ENCODE data around the gene KCND2. TPM values are rescaled to one million over a fixed set of nuclear protein-coding genes. Genes with fewer than 3 reads are reported as not detected.

Gene KCND2
- total RNA-seq, 4 donors from 2014 or later = 0.89 to 2.1 (median 1.4) TPM

- no peak overlapping the region for H3K4me3 ChIP-seq (replicated peaks in 1 of 3)
- TF ChIP-seq CTCF (IDR thresholded peaks at IDR 0.05) (no peak), POLR2A (IDR thresholded peaks at IDR 0.05) (no peak)
- H3K27ac ChIP-seq = no peak overlapping the region
- intact Hi-C loops (cut with DNase I) = no loop called here
- no peaks in the 10 kb centered on the region for H3K27me3 ChIP-seq
- no peaks in the 10 kb centered on the region for H3K4me1 ChIP-seq
- no peak for DNase-seq
- no peaks in the 10 kb centered on the region for H3K9me3 ChIP-seq
- no peaks in the 10 kb centered on the region for H3K36me3 ChIP-seq
These were observed 232.8 kb downstream of the KCND2 start for GRCh38 chr7:120505770-120506169.

- 78 to 86% methylated on average over 3 of the region's 3 CpGs for WGBS, 2 donors
- Histone ChIP-seq H3K9me3 (no peaks in the 10 kb centered on the region), H3K27me3 (no peaks in the 10 kb centered on the region), H3K4me1 (no peaks in the 10 kb centered on the region), H3K36me3 (no peaks in the 10 kb centered on the region), H3K4me3 (replicated peaks in 1 of 3) (no peak overlapping the region), H3K27ac (no peak overlapping the region)
- DNase-seq = no peak
- intact Hi-C loops (cut with DNase I) = no loop called here
- TF ChIP-seq POLR2A (IDR thresholded peaks at IDR 0.05) (no peak), CTCF (IDR thresholded peaks at IDR 0.05) (no peak)
These were observed 239.7 kb downstream of the KCND2 start for GRCh38 chr7:120512701-120513100.

GRCh38 chr7:120519224-120519623 lies 246.2 kb downstream of the KCND2 start:
- WGBS, 2 donors = 85 to 92% methylated on average over 3 of the region's 3 CpGs
- H3K27me3 ChIP-seq = no peaks in the 10 kb centered on the region
- DNase-seq = no peak
- intact Hi-C loops (cut with DNase I) = no loop called here
- H3K4me1 ChIP-seq = no peaks in the 10 kb centered on the region
- no peak overlapping the region for H3K27ac ChIP-seq
- H3K9me3 ChIP-seq = no peaks in the 10 kb centered on the region
- H3K36me3 ChIP-seq = no peaks in the 10 kb centered on the region
- TF ChIP-seq POLR2A (IDR thresholded peaks at IDR 0.05) (no peak), CTCF (IDR thresholded peaks at IDR 0.05) (no peak)
- no peak overlapping the region for H3K4me3 ChIP-seq (replicated peaks in 1 of 3)

GRCh38 chr7:120521761-120522737 lies 249.1 kb downstream of the KCND2 start:
- TF ChIP-seq CTCF (IDR thresholded peaks at IDR 0.05) = no peak
- no peak for TF ChIP-seq POLR2A (IDR thresholded peaks at IDR 0.05)
- H3K4me1 ChIP-seq = no peaks in the 10 kb centered on the region
- no peaks in the 10 kb centered on the region for H3K27me3 ChIP-seq
- no peaks in the 10 kb centered on the region for H3K36me3 ChIP-seq
- WGBS, 2 donors = 69 to 70% methylated on average over 4 of the region's 4 CpGs
- intact Hi-C loops (cut with DNase I) = no loop called here
- no peak for DNase-seq
- H3K27ac ChIP-seq = no peak overlapping the region
- no peak overlapping the region for H3K4me3 ChIP-seq (replicated peaks in 1 of 3)
- no peaks in the 10 kb centered on the region for H3K9me3 ChIP-seq

GRCh38 chr7:120523985-120524384 lies 251.0 kb downstream of the KCND2 start:
- no peaks in the 10 kb centered on the region for H3K9me3 ChIP-seq
- no peak overlapping the region for H3K27ac ChIP-seq
- H3K4me1 ChIP-seq = peaks cover 0 to 2% of the 10 kb centered on the region in 2 donors
- no peak for DNase-seq
- H3K27me3 ChIP-seq = no peaks in the 10 kb centered on the region
- 93 to 94% methylated on average over 7 of the region's 7 CpGs for WGBS, 2 donors
- intact Hi-C loops (cut with DNase I) = no loop called here
- TF ChIP-seq POLR2A (IDR thresholded peaks at IDR 0.05) = no peak
- TF ChIP-seq CTCF (IDR thresholded peaks at IDR 0.05) = no peak
- no peaks in the 10 kb centered on the region for H3K36me3 ChIP-seq
- no peak overlapping the region for H3K4me3 ChIP-seq (replicated peaks in 1 of 3)

Measured in thyroid gland (tissue), 4 donors.